Suprapubic skin (tissue), 3 donors: ENCODE data around the gene AGAP1.

Experiments
- CTCF ChIP-seq, 2 donors: fragments of 200-600 bp in 1 of 2; fragments of 450-650 bp in 1 of 2; sonication (generic) in 1 of 2; IDR thresholded peaks; one replicate each; pipeline ENCODE4 v1.5.1; 2016 to 2019; ENCODE audit warnings: antibody characterized with exemption in 2 of 2, mild to moderate bottlenecking in 1 of 2, moderate library complexity in 1 of 2
- EP300 ChIP-seq: sonication (generic); formaldehyde crosslinking; IDR thresholded peaks from one replicate; pipeline ENCODE4 v1.6.1; 2017; ENCODE audit warnings: antibody characterized with exemption
- POLR2A ChIP-seq, 2 donors: fragments of 450-650 bp; IDR thresholded peaks; one replicate each; pipeline ENCODE4 v1.6.1; 2017; ENCODE audit warnings: antibody characterized with exemption in 2 of 2, mild to moderate bottlenecking in 2 of 2, moderate library complexity in 2 of 2

GRCh38 chr2:235494716-235495372, 1.0 kb downstream of the AGAP1 start:
- no peak for TF ChIP-seq POLR2A (IDR thresholded peaks at IDR 0.05)
- TF ChIP-seq CTCF (IDR thresholded peaks at IDR 0.05) = no peak
- no peak for TF ChIP-seq EP300
